Parathyroid adenoma (tissue), 2 donors: ENCODE results near the gene WDR44.

ENCODE experiments used
- H2AFZ ChIP-seq: fragments of 300-600 bp; sonication (generic); one replicate; pipeline ENCODE4 v1.7.0; 2017; ENCODE audit warnings: antibody characterized with exemption, mild to moderate bottlenecking
- H3K27ac ChIP-seq: fragments of 300-600 bp; sonication (generic); one replicate; pipeline ENCODE4 v1.7.0; 2017
- H3K27me3 ChIP-seq: fragments of 300-600 bp; sonication (generic); one replicate; pipeline ENCODE4 v1.7.0; 2017; ENCODE audit warnings: low read length; ENCODE audit not compliant: control insufficient read depth, insufficient read depth
- H3K36me3 ChIP-seq: fragments of 300-600 bp; sonication (generic); one replicate; pipeline ENCODE4 v1.7.0; 2017; ENCODE audit warnings: low read length; ENCODE audit not compliant: control insufficient read depth, insufficient read depth
- H3K4me1 ChIP-seq: fragments of 300-600 bp; sonication (generic); one replicate; pipeline ENCODE4 v1.7.0; 2017; ENCODE audit warnings: control low read depth
- H3K4me2 ChIP-seq: fragments of 300-600 bp; sonication (generic); one replicate; pipeline ENCODE4 v1.7.0; 2017; ENCODE audit warnings: low read length
- H3K4me3 ChIP-seq: fragments of 300-600 bp; sonication (generic); one replicate; pipeline ENCODE4 v1.7.0; 2017; ENCODE audit warnings: low read depth, low read length
- H3K79me2 ChIP-seq: fragments of 300-600 bp; sonication (generic); one replicate; pipeline ENCODE4 v1.7.0; 2017; ENCODE audit warnings: control low read depth
- H3K9ac ChIP-seq: fragments of 300-600 bp; sonication (generic); one replicate; pipeline ENCODE4 v1.7.0; 2017; ENCODE audit warnings: mild to moderate bottlenecking
- H3K9me3 ChIP-seq: fragments of 300-600 bp; sonication (generic); one replicate; pipeline ENCODE4 v1.7.0; 2017; ENCODE audit warnings: low read length; ENCODE audit not compliant: control insufficient read depth
- TF ChIP-seq, protein P1 (sequence below): fragments of 300-600 bp; sonication (generic); IDR thresholded peaks from one replicate; pipeline ENCODE4 v1.7.0; 2017; ENCODE audit warnings: antibody characterized with exemption, mild to moderate bottlenecking
- donor health status: primary hyperparathyroidism.

WDR44 gene

DNA sequence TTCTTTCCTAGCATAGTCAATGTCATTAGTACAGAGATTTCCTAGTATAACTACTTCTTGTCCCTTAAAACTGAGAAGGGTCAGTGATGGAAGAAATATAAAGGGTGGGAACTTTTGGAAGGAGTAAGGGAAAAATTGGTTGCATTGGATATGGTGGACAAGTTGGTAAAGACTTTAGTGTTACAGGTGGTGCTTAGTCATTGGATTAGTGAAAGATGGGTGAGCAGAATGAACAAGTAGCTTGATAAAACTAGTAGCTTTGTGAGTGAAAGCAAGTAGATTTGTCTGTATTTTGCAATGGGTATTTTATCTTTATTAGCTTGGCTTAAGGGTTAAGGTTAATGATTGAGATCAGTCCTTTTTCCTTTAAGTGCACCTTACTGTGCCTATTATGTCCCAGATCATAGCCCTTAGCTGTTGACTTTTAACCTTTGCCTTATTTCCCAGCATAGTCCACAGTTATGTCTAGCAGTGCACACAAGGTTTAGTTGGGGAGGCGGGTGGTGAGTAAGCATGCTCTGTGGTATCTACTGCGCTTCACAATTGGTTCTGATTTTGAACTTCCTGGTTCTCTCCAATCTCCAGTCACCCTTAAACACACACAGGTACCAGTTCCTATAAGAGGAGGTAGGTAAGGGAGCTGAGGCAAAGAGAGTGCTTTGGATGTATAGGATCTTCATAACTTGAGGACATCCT lies 9.5 kb downstream of the WDR44 start:
- no peak overlapping the region for H3K27ac ChIP-seq
- no peaks in the 10 kb centered on the region for H3K9me3 ChIP-seq
- H2AFZ ChIP-seq = no peak overlapping the region
- no peak overlapping the region for H3K4me2 ChIP-seq
- no peaks in the 10 kb centered on the region for H3K36me3 ChIP-seq
- H3K4me3 ChIP-seq = no peak overlapping the region
- no peaks in the 10 kb centered on the region for H3K4me1 ChIP-seq
- TF ChIP-seq, protein P1, sequence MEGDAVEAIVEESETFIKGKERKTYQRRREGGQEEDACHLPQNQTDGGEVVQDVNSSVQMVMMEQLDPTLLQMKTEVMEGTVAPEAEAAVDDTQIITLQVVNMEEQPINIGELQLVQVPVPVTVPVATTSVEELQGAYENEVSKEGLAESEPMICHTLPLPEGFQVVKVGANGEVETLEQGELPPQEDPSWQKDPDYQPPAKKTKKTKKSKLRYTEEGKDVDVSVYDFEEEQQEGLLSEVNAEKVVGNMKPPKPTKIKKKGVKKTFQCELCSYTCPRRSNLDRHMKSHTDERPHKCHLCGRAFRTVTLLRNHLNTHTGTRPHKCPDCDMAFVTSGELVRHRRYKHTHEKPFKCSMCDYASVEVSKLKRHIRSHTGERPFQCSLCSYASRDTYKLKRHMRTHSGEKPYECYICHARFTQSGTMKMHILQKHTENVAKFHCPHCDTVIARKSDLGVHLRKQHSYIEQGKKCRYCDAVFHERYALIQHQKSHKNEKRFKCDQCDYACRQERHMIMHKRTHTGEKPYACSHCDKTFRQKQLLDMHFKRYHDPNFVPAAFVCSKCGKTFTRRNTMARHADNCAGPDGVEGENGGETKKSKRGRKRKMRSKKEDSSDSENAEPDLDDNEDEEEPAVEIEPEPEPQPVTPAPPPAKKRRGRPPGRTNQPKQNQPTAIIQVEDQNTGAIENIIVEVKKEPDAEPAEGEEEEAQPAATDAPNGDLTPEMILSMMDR = no peak
- H3K27me3 ChIP-seq = no peaks in the 10 kb centered on the region
- H3K9ac ChIP-seq = no peak overlapping the region
- peaks cover 4% of the 10 kb centered on the region for H3K79me2 ChIP-seq

GRCh38 chrX:118356154-118356701 lies 10.3 kb downstream of the WDR44 start:
- H3K4me3 ChIP-seq = no peak overlapping the region
- no peak overlapping the region for H3K27ac ChIP-seq
- H2AFZ ChIP-seq = no peak overlapping the region
- TF ChIP-seq, protein P1 = no peak
- no peaks in the 10 kb centered on the region for H3K4me1 ChIP-seq
- no peak overlapping the region for H3K9ac ChIP-seq
- H3K4me2 ChIP-seq = no peak overlapping the region
- no peaks in the 10 kb centered on the region for H3K27me3 ChIP-seq
- peaks cover 4% of the 10 kb centered on the region for H3K79me2 ChIP-seq
- no peaks in the 10 kb centered on the region for H3K36me3 ChIP-seq
- H3K9me3 ChIP-seq = no peaks in the 10 kb centered on the region

- Histone ChIP-seq H3K4me1 (no peaks in the 10 kb centered on the region), H3K27ac (no peak overlapping the region), H3K4me3 (no peak overlapping the region), H3K79me2 (peaks cover 10% of the 10 kb centered on the region), H3K36me3 (no peaks in the 10 kb centered on the region), H3K4me2 (no peak overlapping the region), H3K27me3 (no peaks in the 10 kb centered on the region), H3K9ac (no peak overlapping the region), H3K9me3 (no peaks in the 10 kb centered on the region), H2AFZ (no peak overlapping the region)
- TF ChIP-seq, protein P1 = no peak
These were observed 14.7 kb downstream of the WDR44 start for GRCh38 chrX:118360429-118361125.

DNA sequence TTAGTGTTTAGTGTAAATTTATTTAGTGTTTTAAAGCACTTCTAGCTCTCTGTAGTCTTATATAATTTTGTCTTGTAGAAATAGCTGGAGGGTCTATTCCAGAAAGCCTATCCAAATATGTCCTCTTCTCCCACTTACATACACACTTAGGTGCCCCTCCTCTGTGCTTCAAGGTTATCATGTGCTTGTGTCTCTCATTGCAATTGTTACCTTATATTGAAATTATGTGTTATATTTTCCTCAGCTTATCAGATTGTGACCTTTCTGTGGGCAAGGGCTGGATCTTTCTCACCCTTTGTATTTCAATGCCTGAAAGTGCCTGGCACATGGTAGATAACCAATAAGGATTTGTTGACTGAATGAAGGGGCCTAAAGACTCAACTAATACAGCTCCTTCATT lies 18.4 kb downstream of the WDR44 start:
- no peak overlapping the region for H2AFZ ChIP-seq
- no peak overlapping the region for H3K4me2 ChIP-seq
- no peaks in the 10 kb centered on the region for H3K4me1 ChIP-seq
- no peak overlapping the region for H3K9ac ChIP-seq
- H3K27ac ChIP-seq = no peak overlapping the region
- H3K9me3 ChIP-seq = no peaks in the 10 kb centered on the region
- no peaks in the 10 kb centered on the region for H3K36me3 ChIP-seq
- H3K27me3 ChIP-seq = no peaks in the 10 kb centered on the region
- peaks cover 8% of the 10 kb centered on the region for H3K79me2 ChIP-seq
- no peak overlapping the region for H3K4me3 ChIP-seq
- TF ChIP-seq, protein P1 = no peak
